HG03571 (cell line): ENCODE measurements around the gene JAG1.

Experiments used
- ATAC-seq: cut with Tn5 transposase; IDR thresholded peaks from one replicate; pipeline ENCODE4 v1.9.1; 2021; ENCODE audit not compliant: unreplicated experiment

Gene JAG1

GRCh38 chr20:10669843-10670446, 3.9 kb downstream of the JAG1 start:
- no peak for ATAC-seq

GRCh38 chr20:10668677-10669368, 5.0 kb downstream of the JAG1 start:
- ATAC-seq: no peak

- no peak for ATAC-seq
Measured at GRCh38 chr20:10667560-10668167, 6.1 kb downstream of the JAG1 start.

- ATAC-seq: no peak
Measured at GRCh38 chr20:10667077-10667401, 6.8 kb downstream of the JAG1 start.

- ATAC-seq: no peak
Measured at GRCh38 chr20:10666221-10667076, 7.3 kb downstream of the JAG1 start.

- ATAC-seq: no peak
Measured at GRCh38 chr20:10665791-10666190, 8.0 kb downstream of the JAG1 start.

- no peak for ATAC-seq
Measured at GRCh38 chr20:10665027-10665561, 8.7 kb downstream of the JAG1 start.

GRCh38 chr20:10663756-10664155, 10.0 kb downstream of the JAG1 start:
- ATAC-seq: no peak

- no peak for ATAC-seq
Measured at GRCh38 chr20:10662661-10663458, 10.9 kb downstream of the JAG1 start.

GRCh38 chr20:10662151-10662550, 11.6 kb downstream of the JAG1 start:
- ATAC-seq: no peak

- ATAC-seq: no peak
Measured at GRCh38 chr20:10661261-10661660, 12.5 kb downstream of the JAG1 start.

GRCh38 chr20:10660661-10661060, 13.1 kb downstream of the JAG1 start:
- ATAC-seq: no peak

GRCh38 chr20:10659651-10660601, 13.9 kb downstream of the JAG1 start:
- ATAC-seq: no peak

GRCh38 chr20:10658876-10659632, 14.7 kb downstream of the JAG1 start:
- ATAC-seq: no peak

- ATAC-seq: no peak
Measured at GRCh38 chr20:10658051-10658823, 15.6 kb downstream of the JAG1 start.

- no peak for ATAC-seq
Measured at GRCh38 chr20:10657453-10657852, 16.3 kb downstream of the JAG1 start.

GRCh38 chr20:10655720-10656669, 17.8 kb downstream of the JAG1 start:
- no peak for ATAC-seq
